ENCODE results near the gene GDPD3.

GDPD3 gene

GRCh38 chr16:30078744-30079143 is 34.6 kb downstream of the GDPD3 start:
- ATAC-seq (no peak), DNase-seq (no peak)

GRCh38 chr16:30077656-30078055 is 35.7 kb downstream of the GDPD3 start:
- no peak for ATAC-seq
- no peak for DNase-seq

DNA sequence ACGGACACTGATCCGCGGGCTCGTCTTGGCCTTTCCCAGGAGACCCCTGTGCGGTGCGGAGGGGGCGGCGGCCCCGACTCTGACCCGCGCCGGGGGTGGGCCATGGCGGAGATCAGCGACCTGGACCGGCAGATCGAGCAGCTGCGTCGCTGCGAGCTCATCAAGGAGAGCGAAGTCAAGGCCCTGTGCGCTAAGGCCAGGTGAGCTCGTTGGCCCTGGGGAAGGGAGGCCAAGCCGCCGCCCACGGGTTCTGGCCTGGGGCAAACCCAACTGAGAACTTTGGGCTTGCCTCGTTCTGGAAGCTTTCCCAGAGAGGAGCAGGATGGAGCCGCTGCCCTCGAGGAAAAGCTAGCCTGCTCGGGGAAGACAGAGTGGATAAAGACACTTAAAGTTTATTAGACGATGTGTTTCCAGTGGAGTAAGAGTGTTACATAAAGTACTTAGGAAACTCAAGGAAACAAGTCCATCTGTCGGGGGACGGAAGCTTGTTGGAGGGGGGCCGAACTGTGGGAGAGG is 37.0 kb downstream of the GDPD3 start:
- DNase-seq (no peak), ATAC-seq (peak; percentile 8)

GRCh38 chr16:30075503-30076275 is 37.6 kb downstream of the GDPD3 start, which contains the start of gene PPP4C:
Gene PPP4C, plus strand, starts transcription at chr16:30075994. Its CDS starts 384 bp downstream, at chr16:30076378.
- ATAC-seq (peak; percentile 88), DNase-seq (peak; percentile 93)

DNA sequence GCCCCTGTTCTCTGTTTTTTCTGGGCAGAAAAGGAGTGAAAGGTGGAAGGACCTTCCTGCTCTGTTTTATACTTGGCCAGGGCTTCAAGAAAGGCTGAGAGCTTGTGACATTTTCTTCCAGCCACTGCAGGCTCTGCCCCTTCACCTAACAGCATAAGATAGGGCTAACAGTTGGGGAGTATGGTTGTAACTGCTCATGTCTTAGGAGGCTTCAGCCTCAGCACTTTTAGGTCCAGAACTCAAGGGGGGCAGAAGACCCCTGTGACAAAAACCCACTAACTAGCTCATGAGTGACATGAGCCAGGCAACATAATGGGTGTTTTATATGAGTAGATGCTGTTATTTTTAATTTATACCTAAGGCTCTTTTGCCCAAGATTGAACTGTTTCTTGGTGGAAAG is 42.8 kb downstream of the GDPD3 start:
- ATAC-seq (no peak), DNase-seq (no peak)

GRCh38 chr16:30069611-30070462 is 43.5 kb downstream of the GDPD3 start:
- no peak for DNase-seq
- ATAC-seq: no peak

GRCh38 chr16:30068750-30069610 is 44.4 kb downstream of the GDPD3 start:
- ATAC-seq (no peak), DNase-seq (peak; percentile 60)

DNA sequence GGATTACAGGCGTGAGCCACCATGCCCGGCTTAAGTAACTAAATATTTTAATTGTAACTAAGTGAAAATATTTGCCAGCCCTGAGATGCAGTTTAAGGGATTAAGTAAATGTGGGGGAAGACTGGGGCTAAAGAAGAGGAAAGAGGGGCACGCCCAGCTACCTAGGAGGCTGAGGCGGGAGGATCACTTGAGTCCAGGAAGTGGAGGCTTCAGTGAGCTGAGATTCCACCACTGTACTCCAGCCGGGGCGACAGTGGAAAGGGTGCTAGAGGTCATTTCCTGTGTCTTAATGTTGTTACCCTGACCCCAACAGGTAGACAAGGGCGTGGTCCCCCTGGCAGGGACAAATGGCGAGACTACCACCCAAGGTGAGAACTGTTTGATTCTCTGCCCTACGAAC is 45.0 kb downstream of the GDPD3 start:
- no peak for DNase-seq
- no peak for ATAC-seq

DNA sequence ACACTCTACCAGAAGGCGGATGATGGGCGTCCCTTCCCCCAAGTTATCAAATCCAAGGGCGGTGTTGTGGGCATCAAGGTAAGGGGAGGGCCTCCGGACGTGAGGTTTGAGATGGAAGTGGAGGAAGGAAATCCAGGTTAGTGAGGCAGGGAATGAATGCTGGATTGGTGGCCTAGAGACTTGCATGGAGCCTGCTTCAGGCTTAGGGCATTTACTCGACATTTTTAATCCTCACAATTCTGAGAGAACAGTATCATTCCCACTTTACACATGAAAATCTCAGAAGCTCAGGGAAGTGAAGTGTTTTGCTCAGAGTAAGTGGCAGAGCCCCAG is 45.8 kb downstream of the GDPD3 start:
- no peak for ATAC-seq

GRCh38 chr16:30066761-30067583 is 46.4 kb downstream of the GDPD3 start:
- no peak for ATAC-seq
- DNase-seq: no peak

More for the DNA sequence above, 45.8 kb downstream of the GDPD3 start:
- no peak for DNase-seq

GRCh38 chr16:30065943-30066760 is 47.2 kb downstream of the GDPD3 start:
- no peak for ATAC-seq
- DNase-seq: peak; percentile 54

DNA sequence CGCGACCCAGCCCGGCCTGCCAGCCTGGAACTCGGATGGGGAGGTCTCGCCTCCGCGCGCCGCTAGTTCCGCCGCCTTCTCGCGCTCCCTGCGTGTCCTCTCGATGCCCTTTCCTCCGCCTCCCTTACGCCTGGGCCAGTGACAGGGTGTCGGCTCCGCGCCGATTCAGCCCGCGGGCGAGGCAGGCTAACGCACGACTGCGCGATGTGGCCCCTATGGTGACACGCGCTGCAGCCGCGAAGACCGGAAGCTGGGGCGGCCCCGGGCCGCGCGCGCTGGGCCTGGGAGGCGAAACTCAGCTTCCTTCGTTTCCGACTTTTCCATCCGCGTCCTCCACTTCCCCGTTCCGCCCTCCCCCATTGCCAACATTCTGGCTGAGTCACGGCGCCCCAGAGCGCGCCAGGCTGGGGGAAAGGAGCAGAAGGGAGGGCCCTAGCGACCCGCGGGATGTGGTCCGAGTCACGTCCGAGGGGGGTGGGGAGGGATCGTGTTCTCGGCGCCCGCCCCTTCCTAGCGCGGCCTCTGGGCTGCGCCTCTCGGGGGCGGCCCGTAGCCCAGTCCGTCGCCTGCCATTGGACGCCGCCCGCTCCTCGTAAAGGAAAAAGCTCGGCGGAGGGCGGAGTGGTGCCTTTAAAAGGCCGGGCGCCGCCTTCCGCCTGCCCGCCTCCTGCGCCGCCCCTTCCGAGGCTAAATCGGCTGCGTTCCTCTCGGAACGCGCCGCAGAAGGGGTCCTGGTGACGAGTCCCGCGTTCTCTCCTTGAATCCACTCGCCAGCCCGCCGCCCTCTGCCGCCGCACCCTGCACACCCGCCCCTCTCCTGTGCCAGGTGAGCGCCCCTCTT is 48.0 kb downstream of the GDPD3 start, which contains the start of gene ALDOA:
ALDOA (plus strand) TSS at position 659 of the 841 bp plus-strand sequence. CDS start 1,138 bp downstream, outside the sequence.
- DNase-seq: peak; percentile 99

GRCh38 chr16:30064729-30065101 is 48.6 kb downstream of the GDPD3 start:
- DNase-seq (no peak), ATAC-seq (no peak)

More for the DNA sequence above, 48.0 kb downstream of the GDPD3 start, which contains the start of gene ALDOA:
- ATAC-seq: peak; percentile 89

DNA sequence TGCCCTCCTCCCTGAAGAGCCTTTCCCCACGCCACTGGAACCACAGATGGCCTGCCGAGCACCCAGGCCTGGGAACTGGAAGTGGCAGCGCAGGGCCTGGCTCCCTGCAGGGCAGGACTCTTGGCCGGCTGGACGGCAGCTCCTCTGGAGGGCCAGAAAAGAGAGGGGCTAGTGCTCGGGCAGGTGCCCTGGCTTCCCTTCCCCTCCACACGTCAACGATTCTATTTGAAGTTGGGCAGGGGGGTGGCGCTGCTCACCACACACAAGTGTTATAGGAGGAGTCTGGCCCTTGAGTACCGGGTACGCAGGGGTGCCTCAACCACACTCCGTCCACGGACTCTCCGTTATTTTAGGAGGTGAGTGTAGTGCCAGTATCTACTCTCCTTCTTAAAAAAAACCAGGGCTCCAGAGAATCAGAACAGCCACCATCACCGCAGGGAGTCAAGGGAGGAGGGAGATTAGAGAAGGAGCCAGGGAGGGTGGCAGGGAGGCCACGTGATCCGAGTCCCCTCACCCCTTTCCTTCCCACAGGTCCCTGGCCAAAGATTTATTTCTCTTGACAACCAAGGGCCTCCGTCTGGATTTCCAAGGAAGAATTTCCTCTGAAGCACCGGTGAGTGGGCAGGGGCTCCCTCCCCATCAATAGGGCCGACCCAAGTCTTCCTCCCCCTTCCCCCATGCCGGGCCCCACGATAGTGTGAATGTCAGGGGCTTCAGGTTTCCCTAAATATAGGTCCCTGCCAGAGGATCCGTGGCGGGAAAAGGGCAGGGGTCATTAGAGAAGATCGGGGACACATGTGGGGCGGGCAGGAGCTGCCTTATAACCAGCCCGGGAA is 49.2 kb downstream of the GDPD3 start:
- ATAC-seq (peak; percentile 32), DNase-seq (peak; percentile 78)

DNA sequence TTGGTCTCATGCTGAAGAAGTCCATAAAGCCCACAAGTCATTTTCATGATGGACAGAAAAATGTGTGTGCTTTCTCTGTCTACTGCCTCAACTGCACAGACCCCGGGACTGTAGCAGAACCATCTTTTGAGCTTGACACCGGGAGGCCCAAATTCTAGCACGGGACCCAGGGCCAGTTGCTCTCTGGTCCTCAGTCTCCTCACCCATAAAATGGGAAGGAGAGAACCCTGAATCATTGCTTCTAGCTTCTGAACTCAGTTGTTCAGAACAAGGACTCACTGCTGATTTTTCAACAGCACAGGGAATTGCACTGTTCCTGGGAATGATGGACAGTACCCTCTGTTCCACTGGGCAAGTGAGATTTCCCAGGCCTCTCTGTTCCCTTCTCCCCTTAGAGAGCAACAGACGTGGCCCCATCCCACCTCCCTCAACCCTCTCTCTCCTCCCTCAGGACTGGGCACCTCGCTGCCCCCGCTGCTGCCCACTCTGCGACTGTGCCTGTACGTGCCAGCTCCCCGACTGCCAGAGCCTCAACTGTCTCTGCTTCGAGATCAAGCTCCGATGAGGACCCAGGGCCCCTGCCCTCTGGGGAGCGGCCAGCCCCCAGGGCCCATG is 50.0 kb downstream of the GDPD3 start:
- DNase-seq: no peak
- no peak for ATAC-seq

GRCh38 chr16:30060836-30061554 is 52.3 kb downstream of the GDPD3 start:
- ATAC-seq: no peak
- DNase-seq: no peak

DNA sequence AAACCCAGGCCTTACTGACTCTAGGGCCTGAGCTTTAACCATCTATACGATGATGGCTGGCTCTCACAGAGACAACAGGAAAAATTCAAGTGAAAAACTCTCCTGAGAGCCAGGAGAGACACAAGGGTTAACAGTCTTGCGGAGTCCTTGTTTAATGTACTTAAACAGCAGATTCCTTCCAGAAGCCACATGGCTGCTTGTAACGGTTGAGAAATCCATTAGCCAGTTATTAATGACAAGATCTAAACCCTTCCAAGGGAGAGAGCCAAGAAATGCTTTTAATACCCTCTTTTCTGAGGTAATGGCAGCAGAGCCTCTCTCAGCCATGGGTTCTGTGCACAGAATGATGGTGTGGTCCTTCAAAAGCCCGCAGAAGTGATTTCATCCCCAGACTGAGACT is 53.0 kb downstream of the GDPD3 start:
- ATAC-seq (no peak), DNase-seq (no peak)

Data from stimulated activated naive CD8-positive, alpha-beta T cell treated with anti-CD3 and anti-CD28 coated beads, Interleukin-15, Interleukin-2, amounts not matched to agents 100 U/mL and 50 U/mL, for 24 hours (primary cell).